ENCODE measurements around the gene KIF18A. TPM values are rescaled to one million over a fixed set of nuclear protein-coding genes. Genes with fewer than 3 reads are reported as not detected.
"Not testable (repeated sequence)": the region's sequence is repeated elsewhere in the genome, so short reads cannot be mapped to it uniquely, and the experiment has no call there.

Gene KIF18A
- total RNA-seq (under 1 TPM; 0.39 to 0.52 TPM), polyA plus RNA-seq (1 to 10 TPM in 1 of 3 donors, under 1 TPM in 2; 0.20 to 1.2 (median 0.41) TPM), total RNA-seq (0.98 to 5.0 (median 1.8) reads per million in 6 experiments)

GRCh38 chr11:28107750-28108618 is at the start of gene KIF18A, which contains the start of gene METTL15:
Gene KIF18A (minus strand): TSS chr11:28108156. CDS start chr11:28097947, 10,209 bp downstream.
Gene METTL15 (plus strand): TSS chr11:28108388. CDS start chr11:28113335, 4,947 bp downstream.
- peaks cover 20 to 64% (median 52%) of the 10 kb centered on the region in 4 donors for H3K4me1 Mint-ChIP-seq
- POLR2A ChIA-PET: no interaction called here
- ATAC-seq (peak; percentile 90 to 93), DNase-seq (peak; percentile 94 to 99 (median 97))
- no peaks in the 10 kb centered on the region for H3K36me3 Mint-ChIP-seq
- H3K4me3 Mint-ChIP-seq: peak within 1 kb of the TSS; percentile 88 to 94 (median 92)
- H3K27ac Mint-ChIP-seq: peak within 1 kb of the TSS; percentile 94 to 100 (median 98)
- H3K27me3 Mint-ChIP-seq: no peaks in the 10 kb centered on the region
- no peaks in the 10 kb centered on the region for H3K9me3 Mint-ChIP-seq

GRCh38 chr11:28153586-28153985 is 45.6 kb upstream of the KIF18A start:
- H3K36me3 Mint-ChIP-seq: peaks cover 19 to 33% (median 28%) of the 10 kb centered on the region in 3 donors

GRCh38 chr11:28152743-28153142 is 44.8 kb upstream of the KIF18A start:
- DNase-seq (no peak), ATAC-seq (no peak)
- POLR2A ChIA-PET: no interaction called here
- Mint-ChIP-seq H3K27me3 (no peaks in the 10 kb centered on the region), H3K9me3 (peaks cover 0 to 6% (median 0%) of the 10 kb centered on the region in 9 donors), H3K27ac (no peak overlapping the region), H3K4me1 (peaks cover 0 to 3% (median under 1%) of the 10 kb centered on the region in 4 donors), H3K4me3 (no peak overlapping the region), H3K36me3 (peaks cover 14 to 27% (median 25%) of the 10 kb centered on the region in 3 donors)

More at GRCh38 chr11:28153586-28153985, 45.6 kb upstream of the KIF18A start:
- DNase-seq (no peak), ATAC-seq (no peak)
- POLR2A ChIA-PET: no interaction called here
- Mint-ChIP-seq H3K27ac (no peak overlapping the region), H3K27me3 (no peaks in the 10 kb centered on the region), H3K4me3 (no peak overlapping the region), H3K4me1 (peaks cover 0 to 4% (median 2%) of the 10 kb centered on the region in 4 donors), H3K9me3 (peaks cover 0 to 12% (median 0%) of the 10 kb centered on the region in 9 donors)

GRCh38 chr11:28146123-28146751 is 38.3 kb upstream of the KIF18A start:
- H3K27me3 Mint-ChIP-seq: no peaks in the 10 kb centered on the region
- no peak overlapping the region for H3K4me3 Mint-ChIP-seq
- no peak overlapping the region for H3K27ac Mint-ChIP-seq
- H3K9me3 Mint-ChIP-seq: peaks cover 0 to 4% (median under 1%) of the 10 kb centered on the region in 9 donors
- H3K4me1 Mint-ChIP-seq: peaks cover 0 to 5% (median 1%) of the 10 kb centered on the region in 4 donors
- ATAC-seq: no peak
- H3K36me3 Mint-ChIP-seq: peaks cover under 1 to 14% (median 6%) of the 10 kb centered on the region in 3 donors
- POLR2A ChIA-PET: no interaction called here
- DNase-seq: no peak

- DNase-seq (no peak), ATAC-seq (no peak)
- no peak overlapping the region for H3K27ac Mint-ChIP-seq
- peaks cover 5 to 27% (median 8%) of the 10 kb centered on the region in 3 donors for H3K36me3 Mint-ChIP-seq
- peaks cover 0 to 5% (median 2%) of the 10 kb centered on the region in 4 donors for H3K4me1 Mint-ChIP-seq
- no peak overlapping the region for H3K4me3 Mint-ChIP-seq
- H3K27me3 Mint-ChIP-seq: no peaks in the 10 kb centered on the region
- peaks cover 0 to 16% (median 13%) of the 10 kb centered on the region in 9 donors for H3K9me3 Mint-ChIP-seq
- POLR2A ChIA-PET: no interaction called here
Observed at GRCh38 chr11:28144808-28145207, 36.9 kb upstream of the KIF18A start.

GRCh38 chr11:28142724-28143123 is 34.8 kb upstream of the KIF18A start:
- H3K27ac Mint-ChIP-seq: no peak overlapping the region
- H3K4me1 Mint-ChIP-seq: peaks cover 0 to 5% (median 2%) of the 10 kb centered on the region in 4 donors
- H3K27me3 Mint-ChIP-seq: no peaks in the 10 kb centered on the region
- H3K9me3 Mint-ChIP-seq: peaks cover 0 to 37% (median 14%) of the 10 kb centered on the region in 9 donors
- no peak overlapping the region for H3K4me3 Mint-ChIP-seq
- DNase-seq (no peak), ATAC-seq (no peak)
- POLR2A ChIA-PET: no interaction called here
- peaks cover 11 to 41% (median 16%) of the 10 kb centered on the region in 3 donors for H3K36me3 Mint-ChIP-seq

- Mint-ChIP-seq H3K4me3 (no peak overlapping the region), H3K27ac (no peak overlapping the region), H3K9me3 (peaks cover 0 to 50% (median 25%) of the 10 kb centered on the region in 9 donors)
Observed at GRCh38 chr11:28140689-28141455, 32.9 kb upstream of the KIF18A start.

GRCh38 chr11:28139841-28140415 is 32.0 kb upstream of the KIF18A start:
- peaks cover 29 to 63% (median 36%) of the 10 kb centered on the region in 3 donors for H3K36me3 Mint-ChIP-seq
- POLR2A ChIA-PET: no interaction called here
- H3K27ac Mint-ChIP-seq: no peak overlapping the region
- H3K4me1 Mint-ChIP-seq: peaks cover 0 to 4% (median 2%) of the 10 kb centered on the region in 4 donors
- no peak overlapping the region for H3K4me3 Mint-ChIP-seq
- no peak for ATAC-seq
- peaks cover 0 to 56% (median 30%) of the 10 kb centered on the region in 9 donors for H3K9me3 Mint-ChIP-seq
- no peak for DNase-seq
- H3K27me3 Mint-ChIP-seq: no peaks in the 10 kb centered on the region

More at GRCh38 chr11:28140689-28141455, 32.9 kb upstream of the KIF18A start:
- no peak for DNase-seq
- H3K36me3 Mint-ChIP-seq: peaks cover 23 to 55% (median 30%) of the 10 kb centered on the region in 3 donors
- ATAC-seq: no peak
- POLR2A ChIA-PET: no interaction called here
- H3K4me1 Mint-ChIP-seq: peaks cover 0 to 5% (median 2%) of the 10 kb centered on the region in 4 donors
- no peaks in the 10 kb centered on the region for H3K27me3 Mint-ChIP-seq

GRCh38 chr11:28137832-28138231 is 29.9 kb upstream of the KIF18A start:
- POLR2A ChIA-PET: no interaction called here
- Mint-ChIP-seq H3K9me3 (peaks cover 0 to 63% (median 30%) of the 10 kb centered on the region in 9 donors), H3K27me3 (no peaks in the 10 kb centered on the region), H3K4me3 (no peak overlapping the region), H3K27ac (no peak overlapping the region), H3K4me1 (peaks cover 0 to 4% (median 0%) of the 10 kb centered on the region in 4 donors), H3K36me3 (peaks cover 38 to 75% (median 42%) of the 10 kb centered on the region in 3 donors)
- no peak for DNase-seq
- ATAC-seq: no peak

GRCh38 chr11:28137366-28137765 is 29.4 kb upstream of the KIF18A start:
- Mint-ChIP-seq H3K27ac (no peak overlapping the region), H3K4me1 (peaks cover 0 to 1% (median 0%) of the 10 kb centered on the region in 4 donors), H3K36me3 (peaks cover 36 to 77% (median 43%) of the 10 kb centered on the region in 3 donors), H3K9me3 (peaks cover 0 to 63% (median 30%) of the 10 kb centered on the region in 9 donors), H3K4me3 (no peak overlapping the region), H3K27me3 (no peaks in the 10 kb centered on the region)
- no peak for ATAC-seq
- no peak for DNase-seq
- POLR2A ChIA-PET: no interaction called here

- H3K27ac Mint-ChIP-seq, ATAC-seq, DNase-seq, POLR2A ChIA-PET, H3K27me3 Mint-ChIP-seq, H3K4me1 Mint-ChIP-seq, H3K4me3 Mint-ChIP-seq: not testable (repeated sequence)
- Mint-ChIP-seq H3K36me3 (peaks cover 40 to 79% (median 42%) of the 10 kb centered on the region in 3 donors), H3K9me3 (peaks cover 0 to 62% (median 29%) of the 10 kb centered on the region in 9 donors)
Observed at GRCh38 chr11:28136157-28136556, 28.2 kb upstream of the KIF18A start.

GRCh38 chr11:28133146-28133545 is 25.2 kb upstream of the KIF18A start:
- ATAC-seq: no peak

More at GRCh38 chr11:28133146-28133545, 25.2 kb upstream of the KIF18A start:
- Mint-ChIP-seq H3K4me3 (no peak overlapping the region), H3K27ac (no peak overlapping the region), H3K9me3 (peaks cover 0 to 34% (median 15%) of the 10 kb centered on the region in 9 donors), H3K4me1 (no peaks in the 10 kb centered on the region), H3K36me3 (peaks cover 27 to 64% (median 42%) of the 10 kb centered on the region in 3 donors), H3K27me3 (no peaks in the 10 kb centered on the region)
- POLR2A ChIA-PET: no interaction called here
- no peak for DNase-seq

Measured in naive thymus-derived CD8-positive, alpha-beta T cell (primary cell).